Activated CD4-positive, alpha-beta T cell treated with anti-CD3 and anti-CD28 coated beads, Interleukin-2, Interleukin-4, amounts not matched to agents 100 ng/mL and 50 ng/mL, durations not matched to agents 16 hours and 8 hours (primary cell): ENCODE results near the gene GH1.
"Not testable (repeated sequence)": the region's sequence is repeated elsewhere in the genome, so short reads cannot be mapped to it uniquely, and the experiment has no call there.

Experiments used
- DNase-seq: peaks from one replicate; pipeline ENCODE4 v3.0.0-alpha.2; 2020; ENCODE audit warnings: low spot score

GH1 gene

GRCh38 chr17:63926164-63926563 is 7.5 kb upstream of the GH1 start:
- DNase-seq: no peak

DNA sequence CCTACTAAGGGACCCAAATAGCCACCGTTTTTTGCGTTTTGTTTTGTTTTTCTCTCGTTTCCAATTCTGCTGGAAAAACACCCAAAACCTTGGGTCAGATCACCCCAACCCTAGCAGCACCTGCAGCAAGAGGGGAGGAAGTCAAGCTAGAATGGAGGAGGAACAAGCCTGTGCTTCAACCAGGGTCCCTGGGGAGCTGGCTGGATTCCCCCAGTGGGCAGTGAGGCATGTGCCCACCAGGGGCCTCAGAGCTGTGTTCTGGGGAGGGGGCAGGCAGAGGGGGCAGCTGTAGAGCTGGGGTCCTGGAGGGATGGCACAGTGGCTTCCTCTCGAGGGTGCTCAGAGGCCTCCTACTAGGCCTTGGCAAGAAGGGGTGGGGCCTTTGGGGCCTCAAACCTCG is 7.0 kb upstream of the GH1 start:
- DNase-seq: no peak

GRCh38 chr17:63922402-63922801 is 3.8 kb upstream of the GH1 start:
- not testable (repeated sequence) for DNase-seq

DNA sequence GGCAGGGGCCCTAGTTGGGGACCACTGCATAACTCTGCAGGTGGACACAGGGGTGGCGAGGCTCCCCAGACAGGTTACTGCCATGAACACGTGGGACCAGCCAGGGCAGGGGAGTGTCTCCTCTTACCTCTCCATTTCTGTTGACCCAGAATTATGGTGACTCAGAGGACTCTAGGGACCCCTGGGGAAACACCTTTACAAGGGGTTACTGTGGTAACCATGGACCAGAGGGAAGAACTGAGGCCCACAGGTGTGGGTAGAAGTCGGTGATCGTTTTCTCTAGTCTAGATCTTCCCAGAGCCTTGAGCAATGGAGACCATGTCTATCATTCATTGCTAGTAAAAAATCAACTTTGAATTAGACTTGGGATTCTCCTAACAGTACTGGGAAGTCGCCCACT is 2.1 kb upstream of the GH1 start:
- not testable (repeated sequence) for DNase-seq

- DNase-seq: not testable (repeated sequence)
These were observed 1.4 kb upstream of the GH1 start for GRCh38 chr17:63920050-63920449.

GRCh38 chr17:63919311-63919723 is 678 bp upstream of the GH1 start:
- peak; percentile 78 for DNase-seq

GRCh38 chr17:63918305-63918704 is 334 bp downstream of the GH1 start:
- no peak for DNase-seq

- DNase-seq: no peak
These were observed 993 bp downstream of the GH1 start for GRCh38 chr17:63917646-63918045.

- not testable (repeated sequence) for DNase-seq
These were observed 1.4 kb downstream of the GH1 start for GRCh38 chr17:63917206-63917605.

DNA sequence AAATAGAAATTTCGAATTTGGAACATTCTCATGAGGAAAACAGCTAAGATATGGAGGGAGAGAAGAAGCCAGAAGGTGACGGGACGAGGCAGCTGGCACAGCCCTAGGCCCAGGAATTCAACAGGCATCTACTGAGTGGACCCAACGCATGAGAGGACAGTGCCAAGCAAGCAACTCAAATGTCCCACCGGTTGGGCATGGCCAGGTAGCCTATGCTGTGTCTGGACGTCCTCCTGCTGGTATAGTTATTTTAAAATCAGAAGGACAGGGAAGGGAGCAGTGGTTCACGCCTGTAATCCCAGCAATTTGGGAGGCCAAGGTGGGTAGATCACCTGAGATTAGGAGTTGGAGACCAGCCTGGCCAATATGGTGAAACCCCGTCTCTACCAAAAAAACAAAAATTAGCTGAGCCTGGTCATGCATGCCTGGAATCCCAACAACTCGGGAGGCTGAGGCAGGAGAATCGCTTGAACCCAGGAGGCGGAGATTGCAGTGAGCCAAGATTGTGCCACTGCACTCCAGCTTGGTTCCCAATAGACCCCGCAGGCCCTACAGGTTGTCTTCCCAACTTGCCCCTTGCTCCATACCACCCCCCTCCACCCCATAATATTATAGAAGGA is 2.0 kb downstream of the GH1 start:
- DNase-seq: no peak

- not testable (repeated sequence) for DNase-seq
These were observed 2.9 kb downstream of the GH1 start for GRCh38 chr17:63915753-63916152.

DNA sequence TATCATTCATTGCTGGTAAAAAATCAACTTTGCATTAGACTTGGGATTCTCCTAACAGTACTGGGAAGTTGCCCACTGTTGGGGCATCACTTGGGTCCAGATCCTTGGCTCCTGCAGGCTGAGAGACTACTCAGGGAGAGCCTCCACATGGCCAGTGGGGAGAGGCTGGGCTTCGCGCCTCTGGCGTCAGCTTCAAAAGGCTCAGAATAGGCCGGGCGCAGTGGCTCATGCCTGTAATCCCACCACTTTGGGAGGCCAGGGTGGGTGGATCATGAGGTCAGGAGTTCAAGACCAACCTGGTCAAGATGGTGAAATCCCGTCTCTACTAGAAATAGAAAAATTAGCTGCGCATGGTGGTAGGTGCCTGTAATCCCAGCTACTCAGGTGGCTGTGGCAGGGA is 4.2 kb downstream of the GH1 start:
- DNase-seq: no peak

GRCh38 chr17:63911657-63912100 is 7.0 kb downstream of the GH1 start:
- DNase-seq: peak; percentile 63

DNA sequence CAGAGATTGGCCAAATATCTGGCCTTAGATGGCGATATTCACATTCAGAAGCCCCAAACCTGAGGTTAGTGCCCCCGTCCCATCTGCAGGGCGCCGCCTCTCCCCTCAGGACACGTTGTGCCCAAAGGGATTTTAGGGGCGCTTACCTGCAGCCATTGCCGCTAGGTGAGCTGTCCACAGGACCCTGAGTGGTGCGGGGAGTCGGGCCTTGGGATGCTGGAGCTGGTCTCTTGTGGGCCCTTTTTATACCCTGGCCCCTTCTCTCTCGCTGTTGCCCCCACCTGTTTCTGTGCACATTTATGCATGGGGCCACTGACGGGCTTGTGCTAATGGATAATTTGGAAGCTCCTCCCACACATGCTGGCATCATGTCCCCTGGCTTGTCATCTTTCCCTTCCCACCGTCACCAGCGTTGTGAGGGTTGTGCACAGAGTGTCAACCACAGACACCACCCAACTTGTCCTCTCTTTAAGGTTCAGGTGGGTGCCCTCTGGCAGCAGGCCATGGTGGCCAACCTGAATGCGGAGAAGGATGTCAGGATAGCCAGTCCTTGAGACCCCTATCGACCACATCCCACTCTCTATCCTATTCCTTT is 7.5 kb downstream of the GH1 start, which contains the start of gene CSHL1:
CSHL1 (minus strand) TSS at position 218 of the 595 bp plus-strand sequence; CDS start at position 156, 62 bp downstream.
- no peak for DNase-seq

DNA sequence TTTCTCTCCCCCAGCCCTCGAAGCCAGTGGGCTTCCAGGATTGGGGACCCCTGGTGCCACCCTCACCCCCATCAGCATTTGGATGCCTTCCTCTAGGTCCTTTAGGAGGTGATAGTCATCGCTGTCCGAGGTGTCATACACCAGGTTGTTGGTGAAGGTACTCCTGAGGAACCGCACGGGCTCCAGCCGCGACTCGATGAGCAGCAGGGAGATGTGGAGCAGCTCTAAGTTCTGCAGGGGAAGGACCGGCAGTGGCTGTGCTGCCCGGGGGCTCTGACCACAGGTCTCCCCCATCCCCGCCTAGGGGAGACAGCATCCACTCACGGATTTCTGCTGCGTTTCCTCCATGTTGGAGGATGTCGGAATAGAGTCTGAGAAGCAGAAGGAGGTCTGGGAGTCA is 8.5 kb downstream of the GH1 start:
- no peak for DNase-seq

DNA sequence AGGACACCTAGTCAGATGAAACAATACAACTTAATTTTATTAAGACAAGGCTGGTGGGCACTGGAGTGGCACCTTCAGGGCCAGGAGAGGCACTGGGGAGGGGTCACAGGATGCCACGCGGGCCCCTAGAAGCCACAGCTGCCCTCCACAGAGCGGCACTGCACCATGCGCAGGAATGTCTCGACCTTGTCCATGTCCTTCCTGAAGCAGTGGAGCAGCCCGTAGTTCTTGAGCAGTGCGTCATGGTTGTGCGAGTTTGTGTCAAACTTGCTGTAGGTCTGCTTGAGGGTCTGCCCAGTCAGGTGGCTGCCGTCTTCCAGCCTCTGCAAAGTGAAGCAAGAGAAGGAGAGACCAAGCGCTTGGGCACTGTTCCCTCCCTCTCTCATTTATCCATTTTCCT is 9.1 kb downstream of the GH1 start:
- not testable (repeated sequence) for DNase-seq

DNA sequence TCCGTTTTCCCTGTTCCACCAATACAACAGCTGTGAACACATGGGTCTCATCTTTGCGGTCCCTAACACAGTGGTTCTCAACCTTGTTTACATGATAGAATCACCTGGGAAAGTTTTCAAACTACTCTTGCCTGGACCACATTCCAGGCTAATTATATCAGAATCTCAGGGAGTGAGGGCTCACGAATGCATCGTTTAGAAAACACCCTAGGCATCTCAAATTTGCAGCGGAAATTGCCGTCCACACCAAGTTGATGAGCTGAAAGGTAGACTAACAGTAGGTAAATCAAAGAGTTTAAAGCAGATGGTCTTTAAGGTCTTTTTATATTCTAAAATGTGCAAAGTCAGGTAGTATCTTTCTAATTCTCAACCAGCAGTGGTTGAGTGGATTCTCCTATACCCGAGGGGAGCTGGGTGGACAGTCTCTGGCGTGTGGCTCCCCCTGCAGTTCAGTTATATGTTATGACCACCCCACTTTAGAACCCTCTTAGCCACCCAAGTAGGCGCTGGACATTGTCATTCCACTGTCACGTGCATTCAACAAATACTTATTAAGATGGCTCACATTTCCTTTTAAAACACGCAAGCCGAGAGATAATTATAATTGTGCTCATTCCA is 11.4 kb downstream of the GH1 start:
- not testable (repeated sequence) for DNase-seq

DNA sequence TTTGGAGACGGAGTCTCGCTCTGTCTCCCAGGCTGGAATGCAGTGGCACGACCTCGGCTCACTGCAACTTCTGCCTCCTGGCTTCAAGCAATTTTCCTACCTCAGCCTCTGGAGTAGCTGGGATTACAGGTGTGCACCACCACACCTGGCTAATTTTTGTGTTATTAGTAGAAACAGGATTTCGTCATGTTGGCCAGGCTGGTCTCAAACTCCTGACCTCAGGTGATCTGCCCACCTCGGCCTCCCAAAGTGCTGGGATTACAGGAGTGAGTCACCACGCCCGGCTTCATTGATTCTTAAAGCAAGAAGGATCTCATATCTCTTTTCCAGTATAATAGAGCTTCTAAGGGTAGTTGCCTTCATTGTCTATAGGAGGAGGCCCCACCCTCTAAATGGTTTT is 13.8 kb downstream of the GH1 start:
- DNase-seq: not testable (repeated sequence)

DNA sequence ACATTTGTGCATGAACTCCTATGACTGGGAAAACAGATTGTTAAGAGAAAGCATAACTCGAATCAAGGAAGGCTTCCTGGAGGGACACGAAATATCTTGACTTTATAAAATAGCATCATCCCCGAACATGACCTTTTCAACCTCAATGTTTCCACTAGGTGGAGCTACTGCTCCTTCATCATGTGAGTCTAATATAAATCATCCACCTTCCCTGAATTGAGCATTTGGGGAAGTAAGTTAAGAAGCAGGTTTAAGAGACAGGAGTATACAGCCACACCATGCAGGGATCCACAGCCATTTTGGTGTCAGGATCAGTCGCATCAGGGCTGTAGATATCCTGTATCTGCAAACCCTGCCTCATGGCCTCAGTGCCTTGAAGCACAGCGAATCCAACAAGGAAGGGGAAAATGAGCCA is 14.8 kb downstream of the GH1 start:
- DNase-seq: peak; percentile 51

GRCh38 chr17:63901971-63902370 is 16.7 kb downstream of the GH1 start:
- DNase-seq: not testable (repeated sequence)

- DNase-seq: peak; percentile 47
These were observed 19.5 kb downstream of the GH1 start for GRCh38 chr17:63898899-63899798.
